GM19193 (cell line): ENCODE measurements around the gene ADGRF4.

Experiments
- POLR2A ChIP-seq: IDR thresholded peaks from 4 replicates; pipeline ENCODE4 v1.6.1; 2011; ENCODE audit not compliant: insufficient read depth, insufficient read length; ENCODE audit errors: extremely low read depth

ADGRF4 gene

GRCh38 chr6:47674673-47675072 is 23.7 kb upstream of the ADGRF4 start:
- no peak for TF ChIP-seq POLR2A

DNA sequence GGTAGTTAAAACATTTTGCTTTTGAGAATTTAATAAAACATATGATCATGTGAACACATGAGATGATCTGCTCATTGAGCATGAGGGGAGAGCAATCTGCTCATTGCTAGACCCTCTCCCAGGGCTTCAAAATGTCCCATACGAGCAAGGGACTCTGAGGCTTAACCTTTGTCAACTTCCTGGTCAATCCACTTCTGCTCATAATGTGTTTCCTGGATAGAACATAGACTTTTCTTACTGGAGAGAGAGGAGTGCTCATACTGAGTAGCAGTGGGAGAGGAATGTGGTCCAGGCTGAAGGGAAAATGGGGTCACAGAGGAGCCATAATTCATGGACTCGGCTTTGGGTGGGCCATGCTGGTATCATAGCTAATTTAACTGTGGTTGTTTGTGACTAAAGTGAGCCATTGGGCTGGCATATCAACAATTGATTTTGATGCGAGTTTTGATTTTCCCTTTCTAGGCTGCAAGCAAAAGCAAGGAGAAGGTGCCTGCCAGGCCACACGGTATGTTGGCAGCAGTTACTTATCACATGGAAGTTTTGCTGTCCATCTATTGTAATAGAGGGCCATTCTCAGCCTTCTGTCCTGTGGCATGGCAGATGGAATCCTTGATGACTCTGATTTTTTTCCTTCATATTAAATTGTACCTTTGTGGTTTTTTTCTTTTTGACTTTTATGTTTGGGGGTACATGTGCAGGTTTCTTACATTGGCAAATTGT is 20.8 kb upstream of the ADGRF4 start:
- no peak for TF ChIP-seq POLR2A

- no peak for TF ChIP-seq POLR2A
Measured at GRCh38 chr6:47678739-47679138, 19.6 kb upstream of the ADGRF4 start.

GRCh38 chr6:47679322-47679906 is 19.0 kb upstream of the ADGRF4 start:
- no peak for TF ChIP-seq POLR2A

DNA sequence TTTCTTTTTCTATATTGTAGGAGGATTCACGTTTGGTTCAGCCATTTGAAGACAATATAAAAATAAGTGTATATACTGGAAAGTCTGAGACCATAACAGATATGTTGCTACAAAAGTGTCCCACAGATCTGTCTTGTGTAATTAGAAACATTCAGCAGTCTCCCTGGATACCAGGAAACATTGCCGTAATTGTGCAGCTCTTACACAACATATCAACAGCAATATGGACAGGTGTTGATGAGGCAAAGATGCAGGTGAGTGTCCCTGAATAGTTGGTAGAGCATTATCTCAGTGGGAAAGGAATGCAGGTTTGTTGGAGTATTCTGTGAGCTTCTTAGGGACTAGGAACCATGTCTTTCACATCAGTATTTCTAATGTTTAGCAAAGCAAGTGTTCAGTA is 18.3 kb upstream of the ADGRF4 start:
- no peak for TF ChIP-seq POLR2A

GRCh38 chr6:47680724-47681123 is 17.7 kb upstream of the ADGRF4 start:
- no peak for TF ChIP-seq POLR2A

GRCh38 chr6:47681201-47681990 is 17.0 kb upstream of the ADGRF4 start:
- no peak for TF ChIP-seq POLR2A

DNA sequence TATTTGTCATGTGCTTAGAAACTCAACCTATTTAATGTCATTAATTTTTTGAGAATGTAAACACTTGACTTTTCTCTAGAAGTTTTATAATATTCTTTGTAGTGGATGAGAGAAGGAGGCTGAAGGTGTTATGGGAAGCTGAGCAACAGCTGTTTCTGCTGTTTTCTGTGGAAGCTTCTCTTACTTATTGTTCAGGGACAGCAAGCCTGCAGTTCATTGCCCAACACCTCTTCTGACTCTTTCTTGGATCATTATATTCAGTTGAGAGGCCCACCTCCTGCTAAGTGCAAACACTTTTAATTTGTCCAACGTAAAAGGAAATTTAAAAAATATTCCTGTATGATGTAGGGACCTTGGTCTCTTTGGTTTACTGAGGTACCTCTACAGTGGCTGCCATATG is 12.0 kb upstream of the ADGRF4 start:
- no peak for TF ChIP-seq POLR2A

DNA sequence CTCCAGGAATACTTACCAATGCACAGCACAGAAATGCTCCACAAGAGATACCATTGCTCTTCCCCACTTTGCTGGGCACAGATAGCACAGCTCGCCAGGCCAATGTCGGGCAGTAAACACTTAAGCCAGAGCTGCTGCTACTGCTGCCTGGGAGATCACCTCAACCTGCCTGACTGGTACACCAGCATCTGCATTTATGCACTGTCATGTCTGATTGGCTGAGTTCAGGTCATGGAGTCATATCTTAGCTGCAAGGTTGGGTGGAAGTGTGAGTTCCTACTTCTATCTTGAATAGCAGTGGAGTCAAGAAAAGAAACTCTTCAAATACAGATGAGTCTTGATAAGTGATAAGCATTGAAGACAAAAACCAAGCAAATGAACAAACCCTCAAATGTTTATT is 10.9 kb upstream of the ADGRF4 start:
- no peak for TF ChIP-seq POLR2A

- no peak for TF ChIP-seq POLR2A
Measured at GRCh38 chr6:47690214-47690613, 8.2 kb upstream of the ADGRF4 start.

DNA sequence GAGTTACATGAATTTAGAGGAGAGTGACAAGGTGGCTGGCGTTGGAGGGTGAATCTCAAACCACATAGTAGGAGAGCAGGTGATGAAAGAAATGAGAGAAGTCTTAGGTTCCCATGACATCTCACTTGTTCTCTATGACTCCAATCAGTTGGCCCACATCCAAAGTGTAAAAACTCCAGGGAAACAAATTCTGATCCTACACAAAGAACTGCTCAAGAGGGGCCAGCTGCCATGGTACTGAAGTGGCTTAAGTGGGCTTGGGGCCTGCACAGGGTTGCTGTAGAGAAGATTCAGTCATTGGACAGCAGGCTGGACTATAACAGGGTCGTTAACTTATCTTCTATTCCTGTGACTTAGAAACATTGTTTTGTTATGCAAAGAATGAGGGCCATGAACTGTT is 7.6 kb upstream of the ADGRF4 start:
- no peak for TF ChIP-seq POLR2A

GRCh38 chr6:47697925-47698324 is 455 bp upstream of the ADGRF4 start:
- TF ChIP-seq POLR2A, result no peak

DNA sequence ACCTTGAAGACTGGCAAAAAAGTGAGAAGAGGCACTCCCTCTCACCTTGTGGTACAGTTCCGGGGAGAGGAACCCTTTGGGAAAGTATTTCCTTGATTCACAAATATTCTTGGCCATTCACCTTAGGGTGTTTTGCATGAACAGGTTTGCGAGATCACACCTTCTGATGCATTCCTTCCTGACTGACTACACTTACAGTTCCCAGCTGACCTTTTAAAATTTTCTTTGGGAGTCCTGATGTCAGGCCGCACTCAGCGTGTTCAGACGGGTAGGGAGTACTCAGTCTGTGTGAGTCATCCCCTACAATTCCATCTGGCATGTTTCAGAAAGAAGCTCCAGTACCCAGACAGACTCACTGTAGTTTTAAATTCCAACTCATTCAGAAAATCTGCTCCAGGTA is 1.7 kb downstream of the ADGRF4 start:
- no peak for TF ChIP-seq POLR2A

GRCh38 chr6:47700596-47700995 is 2.2 kb downstream of the ADGRF4 start:
- TF ChIP-seq POLR2A, result no peak

- TF ChIP-seq POLR2A, result no peak
Measured at GRCh38 chr6:47701363-47701762, 3.0 kb downstream of the ADGRF4 start.

DNA sequence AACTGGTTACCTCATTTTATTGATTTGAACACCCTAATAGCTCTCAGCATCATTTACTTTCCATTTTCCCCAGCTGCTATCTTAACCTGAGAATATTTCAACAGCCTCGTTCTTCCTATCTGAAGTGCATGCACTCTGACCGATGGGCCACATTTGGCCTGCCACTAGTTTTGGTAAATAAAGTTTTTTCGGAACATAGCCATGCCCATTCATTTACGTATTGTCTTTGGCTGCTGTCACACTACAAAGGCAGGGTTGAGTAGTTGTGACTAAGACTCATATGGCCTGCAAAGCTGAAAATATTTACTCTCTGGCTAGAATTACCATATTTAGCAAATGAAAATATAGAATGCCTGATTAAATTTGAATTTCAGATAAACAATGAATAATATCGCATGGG is 10.8 kb downstream of the ADGRF4 start:
- TF ChIP-seq POLR2A, result no peak
